HepG2 (cell line): Measurements from ENCODE around the gene RNF4.

Experiments used
- FOXM1 ChIP-seq: sonication (generic); formaldehyde crosslinking; IDR thresholded peaks from 2 replicates; pipeline ENCODE4 v1.5.0; 2020; ENCODE audit warnings: missing genetic modification reagents
- MEIS1 ChIP-seq: sonication (generic); formaldehyde crosslinking; IDR thresholded peaks from 2 replicates; pipeline ENCODE4 v1.9.0; 2021; ENCODE audit warnings: mild to moderate bottlenecking, missing genetic modification reagents, moderate library complexity, borderline replicate concordance
- POLR2A ChIP-seq, 2 experiments: IDR thresholded peaks; 2 replicates each; pipeline ENCODE4 v1.6.1; 2011; ENCODE audit warnings: low read depth in 2 of 2, low read length in 2 of 2, mild to moderate bottlenecking in 1 of 2, moderate library complexity in 1 of 2; ENCODE audit not compliant: insufficient read depth in 1 of 2
- POLR2AphosphoS5 ChIP-seq: IDR thresholded peaks from 2 replicates; pipeline ENCODE4 v1.6.1; 2012; ENCODE audit warnings: low read depth, low read length
- RORA ChIP-seq: sonication (generic); formaldehyde crosslinking; IDR thresholded peaks from 2 replicates; pipeline ENCODE4 v1.5.0; 2020; ENCODE audit warnings: mild to moderate bottlenecking, missing genetic modification reagents, moderate library complexity
- SMAD1 ChIP-seq: sonication (generic); formaldehyde crosslinking; IDR thresholded peaks from 2 replicates; pipeline ENCODE4 v1.4.0; 2020; ENCODE audit warnings: missing genetic modification reagents, low read depth, mild to moderate bottlenecking, borderline replicate concordance
- TCF7L2 ChIP-seq: IDR thresholded peaks from 2 replicates; pipeline ENCODE4 v1.6.1; 2011; ENCODE audit warnings: mild to moderate bottlenecking, low read depth, low read length, moderate library complexity
- ZNF121 ChIP-seq: sonication (generic); formaldehyde crosslinking; IDR thresholded peaks from 2 replicates; pipeline ENCODE4 v1.5.0; 2020; ENCODE audit warnings: mild to moderate bottlenecking, missing genetic modification reagents
- TF ChIP-seq, protein P1 (sequence below): sonication (generic); formaldehyde crosslinking; IDR thresholded peaks from 2 replicates; pipeline ENCODE4 v1.4.0; 2020; ENCODE audit warnings: missing genetic modification reagents, borderline replicate concordance
- TF ChIP-seq, protein P2 (sequence below): sonication (generic); formaldehyde crosslinking; IDR thresholded peaks from 2 replicates; pipeline ENCODE4 v1.5.1; 2020; ENCODE audit warnings: mild to moderate bottlenecking, missing genetic modification reagents
- TF ChIP-seq, protein P3 (sequence below): sonication (generic); formaldehyde crosslinking; IDR thresholded peaks from 2 replicates; pipeline ENCODE4 v1.5.0; 2020; ENCODE audit warnings: mild to moderate bottlenecking, missing genetic modification reagents, moderate library complexity
- TF ChIP-seq, protein P4 (sequence below): IDR thresholded peaks from 2 replicates; pipeline ENCODE4 v1.6.1; 2016; ENCODE audit warnings: missing biosample characterization, missing genetic modification reagents, low read depth
- TF ChIP-seq, protein P5 (sequence below): sonication (generic); formaldehyde crosslinking; IDR thresholded peaks from 2 replicates; pipeline ENCODE4 v1.4.0; 2020; ENCODE audit warnings: missing genetic modification reagents, mild to moderate bottlenecking, borderline replicate concordance

DNA sequence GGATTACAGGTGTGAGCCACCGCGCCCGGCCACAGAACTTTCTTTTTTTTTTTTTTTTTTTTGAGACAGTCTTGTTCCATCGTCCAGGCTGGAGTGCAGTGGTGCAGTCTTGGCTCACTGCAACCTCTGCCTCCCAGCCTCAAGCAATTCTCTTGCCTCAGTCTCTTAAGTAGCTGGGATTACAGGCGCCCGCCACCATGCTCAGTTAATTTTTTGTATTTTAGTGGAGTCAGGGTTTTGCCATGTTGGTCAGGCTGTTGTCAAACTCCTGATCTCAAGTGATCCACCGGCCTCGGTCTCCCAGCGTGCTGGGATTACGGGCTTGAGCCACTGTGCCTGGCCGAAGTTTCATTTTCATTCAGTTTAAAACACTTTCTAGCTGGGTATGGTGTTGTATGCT lies 83.9 kb downstream of the RNF4 start:
- TF ChIP-seq, protein P1, sequence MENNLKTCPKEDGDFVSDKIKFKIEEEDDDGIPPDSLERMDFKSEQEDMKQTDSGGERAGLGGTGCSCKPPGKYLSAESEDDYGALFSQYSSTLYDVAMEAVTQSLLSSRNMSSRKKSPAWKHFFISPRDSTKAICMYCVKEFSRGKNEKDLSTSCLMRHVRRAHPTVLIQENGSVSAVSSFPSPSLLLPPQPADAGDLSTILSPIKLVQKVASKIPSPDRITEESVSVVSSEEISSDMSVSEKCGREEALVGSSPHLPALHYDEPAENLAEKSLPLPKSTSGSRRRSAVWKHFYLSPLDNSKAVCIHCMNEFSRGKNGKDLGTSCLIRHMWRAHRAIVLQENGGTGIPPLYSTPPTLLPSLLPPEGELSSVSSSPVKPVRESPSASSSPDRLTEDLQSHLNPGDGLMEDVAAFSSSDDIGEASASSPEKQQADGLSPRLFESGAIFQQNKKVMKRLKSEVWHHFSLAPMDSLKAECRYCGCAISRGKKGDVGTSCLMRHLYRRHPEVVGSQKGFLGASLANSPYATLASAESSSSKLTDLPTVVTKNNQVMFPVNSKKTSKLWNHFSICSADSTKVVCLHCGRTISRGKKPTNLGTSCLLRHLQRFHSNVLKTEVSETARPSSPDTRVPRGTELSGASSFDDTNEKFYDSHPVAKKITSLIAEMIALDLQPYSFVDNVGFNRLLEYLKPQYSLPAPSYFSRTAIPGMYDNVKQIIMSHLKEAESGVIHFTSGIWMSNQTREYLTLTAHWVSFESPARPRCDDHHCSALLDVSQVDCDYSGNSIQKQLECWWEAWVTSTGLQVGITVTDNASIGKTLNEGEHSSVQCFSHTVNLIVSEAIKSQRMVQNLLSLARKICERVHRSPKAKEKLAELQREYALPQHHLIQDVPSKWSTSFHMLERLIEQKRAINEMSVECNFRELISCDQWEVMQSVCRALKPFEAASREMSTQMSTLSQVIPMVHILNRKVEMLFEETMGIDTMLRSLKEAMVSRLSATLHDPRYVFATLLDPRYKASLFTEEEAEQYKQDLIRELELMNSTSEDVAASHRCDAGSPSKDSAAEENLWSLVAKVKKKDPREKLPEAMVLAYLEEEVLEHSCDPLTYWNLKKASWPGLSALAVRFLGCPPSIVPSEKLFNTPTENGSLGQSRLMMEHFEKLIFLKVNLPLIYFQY (CRISPR knock-in tag) = no peak
- no peak for TF ChIP-seq POLR2AphosphoS5
- no peak for TF ChIP-seq ZNF121
- TF ChIP-seq, protein P2, sequence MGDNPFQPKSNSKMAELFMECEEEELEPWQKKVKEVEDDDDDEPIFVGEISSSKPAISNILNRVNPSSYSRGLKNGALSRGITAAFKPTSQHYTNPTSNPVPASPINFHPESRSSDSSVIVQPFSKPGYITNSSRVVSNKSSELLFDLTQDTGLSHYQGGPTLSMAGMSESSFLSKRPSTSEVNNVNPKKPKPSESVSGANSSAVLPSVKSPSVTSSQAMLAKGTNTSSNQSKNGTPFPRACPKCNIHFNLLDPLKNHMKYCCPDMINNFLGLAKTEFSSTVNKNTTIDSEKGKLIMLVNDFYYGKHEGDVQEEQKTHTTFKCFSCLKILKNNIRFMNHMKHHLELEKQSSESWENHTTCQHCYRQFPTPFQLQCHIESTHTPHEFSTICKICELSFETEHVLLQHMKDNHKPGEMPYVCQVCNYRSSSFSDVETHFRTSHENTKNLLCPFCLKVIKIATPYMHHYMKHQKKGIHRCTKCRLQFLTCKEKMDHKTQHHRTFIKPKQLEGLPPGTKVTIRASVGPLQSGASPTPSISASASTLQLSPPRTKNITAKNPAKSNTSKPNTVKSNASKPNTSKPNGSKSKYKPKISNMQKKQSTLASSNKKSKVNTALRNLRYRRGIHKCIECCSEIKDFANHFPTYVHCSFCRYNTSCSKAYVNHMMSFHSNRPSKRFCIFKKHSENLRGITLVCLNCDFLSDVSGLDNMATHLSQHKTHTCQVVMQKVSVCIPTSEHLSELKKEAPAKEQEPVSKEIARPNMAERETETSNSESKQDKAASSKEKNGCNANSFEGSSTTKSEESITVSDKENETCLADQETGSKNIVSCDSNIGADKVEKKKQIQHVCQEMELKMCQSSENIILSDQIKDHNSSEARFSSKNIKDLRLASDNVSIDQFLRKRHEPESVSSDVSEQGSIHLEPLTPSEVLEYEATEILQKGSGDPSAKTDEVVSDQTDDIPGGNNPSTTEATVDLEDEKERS (CRISPR knock-in tag) = no peak
- TF ChIP-seq MEIS1 (CRISPR knock-in tag) = no peak
- TF ChIP-seq, protein P3, sequence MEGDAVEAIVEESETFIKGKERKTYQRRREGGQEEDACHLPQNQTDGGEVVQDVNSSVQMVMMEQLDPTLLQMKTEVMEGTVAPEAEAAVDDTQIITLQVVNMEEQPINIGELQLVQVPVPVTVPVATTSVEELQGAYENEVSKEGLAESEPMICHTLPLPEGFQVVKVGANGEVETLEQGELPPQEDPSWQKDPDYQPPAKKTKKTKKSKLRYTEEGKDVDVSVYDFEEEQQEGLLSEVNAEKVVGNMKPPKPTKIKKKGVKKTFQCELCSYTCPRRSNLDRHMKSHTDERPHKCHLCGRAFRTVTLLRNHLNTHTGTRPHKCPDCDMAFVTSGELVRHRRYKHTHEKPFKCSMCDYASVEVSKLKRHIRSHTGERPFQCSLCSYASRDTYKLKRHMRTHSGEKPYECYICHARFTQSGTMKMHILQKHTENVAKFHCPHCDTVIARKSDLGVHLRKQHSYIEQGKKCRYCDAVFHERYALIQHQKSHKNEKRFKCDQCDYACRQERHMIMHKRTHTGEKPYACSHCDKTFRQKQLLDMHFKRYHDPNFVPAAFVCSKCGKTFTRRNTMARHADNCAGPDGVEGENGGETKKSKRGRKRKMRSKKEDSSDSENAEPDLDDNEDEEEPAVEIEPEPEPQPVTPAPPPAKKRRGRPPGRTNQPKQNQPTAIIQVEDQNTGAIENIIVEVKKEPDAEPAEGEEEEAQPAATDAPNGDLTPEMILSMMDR (CRISPR knock-in tag) = no peak
- no peak for TF ChIP-seq SMAD1 (CRISPR knock-in tag)
- TF ChIP-seq TCF7L2 = no peak
- TF ChIP-seq, protein P4, sequence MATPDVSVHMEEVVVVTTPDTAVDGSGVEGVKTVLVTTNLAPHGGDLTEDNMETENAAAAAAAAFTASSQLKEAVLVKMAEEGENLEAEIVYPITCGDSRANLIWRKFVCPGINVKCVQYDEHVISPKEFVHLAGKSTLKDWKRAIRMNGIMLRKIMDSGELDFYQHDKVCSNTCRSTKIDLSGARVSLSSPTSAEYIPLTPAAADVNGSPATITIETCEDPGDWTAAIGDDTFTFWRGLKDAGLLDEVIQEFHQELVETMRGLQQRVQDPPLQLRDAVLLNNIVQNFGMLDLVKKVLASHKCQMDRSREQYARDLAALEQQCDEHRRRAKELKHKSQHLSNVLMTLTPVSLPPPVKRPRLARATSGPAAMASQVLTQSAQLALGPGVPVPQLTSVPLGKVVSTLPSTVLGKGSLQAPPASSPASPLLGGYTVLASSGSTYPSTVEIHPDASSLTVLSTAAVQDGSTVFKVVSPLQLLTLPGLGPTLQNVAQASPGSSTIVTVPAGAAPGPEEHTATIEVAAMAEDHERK (CRISPR knock-in tag) = no peak
- no peak for TF ChIP-seq POLR2A (IDR thresholded peaks at IDR 0.05; ENCODE audit: insufficient read depth in 1 of 2, low read depth in 2 of 2, low read length in 2 of 2)
- TF ChIP-seq, protein P5, sequence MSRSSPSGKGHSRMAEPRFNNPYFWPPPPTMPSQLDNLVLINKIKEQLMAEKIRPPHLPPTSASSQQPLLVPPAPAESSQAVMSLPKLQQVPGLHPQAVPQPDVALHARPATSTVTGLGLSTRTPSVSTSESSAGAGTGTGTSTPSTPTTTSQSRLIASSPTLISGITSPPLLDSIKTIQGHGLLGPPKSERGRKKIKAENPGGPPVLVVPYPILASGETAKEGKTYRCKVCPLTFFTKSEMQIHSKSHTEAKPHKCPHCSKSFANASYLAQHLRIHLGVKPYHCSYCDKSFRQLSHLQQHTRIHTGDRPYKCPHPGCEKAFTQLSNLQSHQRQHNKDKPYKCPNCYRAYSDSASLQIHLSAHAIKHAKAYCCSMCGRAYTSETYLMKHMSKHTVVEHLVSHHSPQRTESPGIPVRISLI = no peak
- TF ChIP-seq FOXM1 = no peak
- TF ChIP-seq RORA = no peak
